B cell (primary cell): ENCODE data around the gene RNF8.

Experiments used
- CTCF ChIP-seq: fragments of 200-600 bp; IDR thresholded peaks from one replicate; pipeline ENCODE4 v1.8.0; 2022; ENCODE audit warnings: antibody characterized with exemption, mild to moderate bottlenecking
- EZH2 ChIP-seq: IDR thresholded peaks from 2 replicates; pipeline ENCODE4 v1.6.1; 2012; ENCODE audit warnings: borderline replicate concordance, low read depth, mild to moderate bottlenecking, moderate library complexity, low read length; ENCODE audit not compliant: insufficient read depth, poor library complexity, severe bottlenecking

GRCh38 chr6:37391120-37391519 lies 37.3 kb downstream of the RNF8 start:
- TF ChIP-seq CTCF (no peak), EZH2 (no peak)
